NCI-H187 treated with DMSO at 0.1 percent for 48 hours (cell line): ENCODE measurements around the gene ADK.
"Not testable (repeated sequence)": the region's sequence is repeated elsewhere in the genome, so short reads cannot be mapped to it uniquely, and the experiment has no call there.

Experiments
- DNase-seq: peaks from one replicate; lab custom pipeline; 2025; lab: John Stamatoyannopoulos, UW

Gene ADK

GRCh38 chr10:74557098-74557497 lies 406.1 kb downstream of the ADK start:
- no peak for DNase-seq

- no peak for DNase-seq
These were observed 407.4 kb downstream of the ADK start for GRCh38 chr10:74558403-74558802.

DNA sequence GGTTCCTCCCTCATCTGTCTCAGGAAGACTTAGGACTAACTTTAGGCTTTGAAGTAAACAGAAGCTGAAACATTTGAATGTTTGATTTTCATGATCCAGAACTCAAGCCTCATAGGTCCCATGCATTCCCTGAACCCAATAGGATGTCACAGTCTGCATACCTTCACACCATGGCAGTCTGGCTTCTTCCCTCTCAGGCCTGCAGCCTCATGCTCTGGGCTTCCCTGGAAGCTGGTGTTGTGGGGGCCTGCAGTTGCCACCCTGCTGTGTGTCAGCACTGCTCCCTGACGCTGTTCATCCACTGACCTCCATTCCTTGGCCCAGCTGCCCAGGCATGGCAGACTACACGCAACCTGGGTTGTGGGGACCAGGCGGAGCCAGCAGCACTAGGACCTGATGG lies 407.9 kb downstream of the ADK start:
- no peak for DNase-seq

- DNase-seq = not testable (repeated sequence)
These were observed 417.9 kb downstream of the ADK start for GRCh38 chr10:74568896-74569295.

DNA sequence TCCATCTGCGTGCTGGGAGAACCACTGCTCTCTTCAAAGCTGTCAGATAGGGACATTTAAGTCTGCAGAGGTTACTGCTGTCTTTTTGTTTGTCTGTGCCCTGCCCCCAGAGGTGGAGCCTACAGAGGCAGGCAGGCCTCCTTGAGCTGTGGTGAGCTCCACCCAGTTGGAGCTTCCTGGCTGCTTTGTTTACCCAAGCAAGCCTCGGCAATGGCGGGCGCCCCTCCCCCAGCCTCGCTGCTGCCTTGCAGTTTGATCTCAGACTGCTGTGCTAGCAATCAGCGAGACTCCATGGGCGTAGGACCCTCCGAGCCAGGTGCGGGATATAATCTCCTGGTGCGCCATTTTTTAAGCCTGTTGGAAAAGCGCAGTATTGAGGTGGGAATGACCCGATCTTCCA lies 422.5 kb downstream of the ADK start:
- not testable (repeated sequence) for DNase-seq

GRCh38 chr10:74575191-74575720 lies 424.2 kb downstream of the ADK start:
- DNase-seq = no peak

GRCh38 chr10:74575912-74576311 lies 424.9 kb downstream of the ADK start:
- no peak for DNase-seq

- DNase-seq = no peak
These were observed 425.6 kb downstream of the ADK start for GRCh38 chr10:74576586-74576985.

GRCh38 chr10:74580438-74580837 lies 429.4 kb downstream of the ADK start:
- DNase-seq = not testable (repeated sequence)

DNA sequence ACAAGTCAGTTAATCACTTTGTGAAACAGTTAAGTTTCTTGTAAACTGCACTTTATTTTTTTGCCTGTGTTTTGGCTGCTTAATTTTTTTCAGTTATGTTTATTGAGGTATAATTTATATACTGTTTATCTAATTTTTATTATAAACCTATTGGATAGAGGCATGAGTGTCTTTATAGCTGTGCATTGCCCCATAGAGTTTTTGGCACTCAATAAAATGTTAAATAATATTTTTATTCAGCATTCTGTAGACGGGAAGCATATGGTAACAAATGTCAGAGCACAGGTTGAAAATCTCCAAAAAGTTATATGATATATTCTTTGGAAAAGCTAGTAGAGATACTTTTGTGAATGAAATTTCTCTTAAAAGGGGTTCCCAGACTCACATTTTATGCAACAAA lies 431.5 kb downstream of the ADK start:
- no peak for DNase-seq

DNA sequence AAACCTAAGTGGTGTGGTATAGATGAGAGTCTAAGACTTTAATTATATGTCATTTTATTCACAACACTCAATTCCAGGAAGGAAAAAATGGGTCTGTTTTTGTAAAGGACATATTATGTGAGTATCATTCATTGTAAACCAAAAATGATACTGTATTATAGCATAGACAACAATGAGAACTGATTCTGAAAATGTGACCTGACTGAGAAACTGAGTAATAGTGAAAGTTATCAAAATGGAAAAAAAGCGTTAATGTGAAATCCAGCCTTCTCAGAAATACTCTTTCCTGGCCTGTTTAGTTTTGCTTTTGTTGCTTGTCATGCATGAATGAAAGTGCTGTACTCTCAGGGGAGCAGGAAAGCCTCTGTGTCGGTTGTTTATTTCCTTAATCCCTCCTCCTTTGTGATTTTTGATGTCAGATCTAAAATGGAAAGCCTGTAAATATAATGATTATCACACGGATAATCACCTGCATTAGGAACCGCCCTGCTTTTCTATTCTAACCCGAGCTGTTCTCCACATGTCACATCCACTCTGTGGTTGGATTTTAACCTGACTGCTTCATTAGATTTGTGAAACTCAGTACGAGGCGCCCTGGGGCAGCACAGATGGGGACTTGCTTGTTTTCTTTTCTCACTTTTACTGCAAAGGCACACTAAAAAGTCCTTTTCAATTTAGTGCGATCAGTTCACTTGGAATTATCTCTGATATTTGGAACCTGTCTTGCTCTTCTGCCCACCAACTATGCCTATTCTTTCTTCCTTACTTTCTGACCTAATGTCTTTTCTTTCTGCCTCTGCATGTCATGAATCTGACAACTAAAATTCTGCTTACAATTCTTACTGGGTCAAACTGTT lies 434.4 kb downstream of the ADK start:
- DNase-seq = peak; percentile 51

GRCh38 chr10:74586088-74586585 lies 435.1 kb downstream of the ADK start:
- no peak for DNase-seq

DNA sequence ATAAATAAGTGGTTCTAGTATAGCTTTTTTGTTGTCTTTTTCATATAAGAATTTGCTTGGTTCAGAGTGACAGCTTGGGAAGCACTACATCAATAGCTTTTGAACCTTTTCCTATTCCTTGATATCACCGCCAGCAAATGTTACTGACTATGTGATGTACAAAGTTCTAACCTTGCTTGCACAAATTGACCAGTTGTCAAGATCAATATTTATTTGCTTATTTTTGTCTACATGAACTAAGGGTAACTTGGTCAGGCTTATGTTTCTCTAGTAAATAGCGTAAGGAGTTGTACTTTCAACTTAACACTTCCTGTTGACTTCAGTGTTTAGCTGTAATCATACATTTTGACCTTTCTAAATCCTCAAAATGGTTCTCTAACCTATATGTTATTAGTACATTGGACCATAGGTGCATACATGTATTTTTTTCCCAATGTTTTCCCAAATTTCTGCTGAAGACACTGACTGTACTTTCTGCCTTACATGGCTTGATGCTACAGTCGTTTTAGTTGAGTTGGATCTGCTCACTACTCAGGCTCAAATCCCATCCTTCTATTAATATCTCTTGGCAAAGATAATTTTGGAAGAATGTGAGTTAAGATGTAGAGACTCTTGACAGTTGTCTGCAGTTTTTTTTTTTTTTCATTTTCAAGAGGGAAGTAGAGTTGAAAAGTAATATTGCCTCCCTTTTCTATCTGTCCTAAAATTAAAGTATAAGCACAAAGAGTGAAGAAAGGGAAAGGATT lies 436.3 kb downstream of the ADK start:
- DNase-seq = no peak

DNA sequence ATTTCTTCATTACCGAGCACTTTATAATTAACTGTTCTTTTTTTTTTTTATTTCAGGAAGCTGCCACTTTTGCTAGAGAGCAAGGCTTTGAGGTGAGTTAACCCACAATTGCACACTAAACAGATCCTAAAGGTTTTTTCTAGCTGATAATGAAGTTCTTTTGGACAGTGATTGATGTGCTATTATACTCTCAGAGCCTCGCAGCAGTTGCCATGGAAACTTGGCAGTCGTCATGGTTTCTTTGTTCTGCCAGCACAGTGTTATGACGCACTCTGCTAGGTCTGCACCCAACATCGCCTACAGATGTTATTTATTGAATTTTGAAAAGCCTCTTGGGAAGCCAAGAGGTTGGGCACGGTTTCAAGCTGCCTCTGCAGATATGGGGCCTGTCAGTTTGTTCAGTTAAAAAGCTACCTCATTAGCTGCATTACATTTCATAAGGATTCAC lies 438.2 kb downstream of the ADK start:
- DNase-seq = peak; percentile 82

DNA sequence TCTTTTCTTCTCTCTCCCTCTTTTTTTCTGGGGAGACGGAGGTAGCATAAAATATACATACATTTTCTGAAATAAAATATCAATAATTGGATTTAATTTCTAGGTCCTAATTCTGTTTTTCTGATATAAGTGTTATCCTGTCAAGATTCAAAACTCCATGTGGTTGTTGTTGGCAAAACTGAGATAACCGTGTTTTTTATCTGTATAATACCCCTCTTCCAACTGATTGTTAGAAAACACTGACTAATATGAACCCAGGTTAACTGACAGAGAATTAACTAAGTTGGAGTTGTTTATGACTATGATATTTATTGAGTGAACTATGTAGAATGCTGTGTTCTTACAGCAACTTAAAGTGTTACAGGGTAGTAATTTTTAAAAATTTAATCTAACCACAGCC lies 438.8 kb downstream of the ADK start:
- no peak for DNase-seq

GRCh38 chr10:74593470-74593869 lies 442.4 kb downstream of the ADK start:
- DNase-seq = no peak

- DNase-seq = no peak
These were observed 445.7 kb downstream of the ADK start for GRCh38 chr10:74596713-74597112.

- DNase-seq = no peak
These were observed 448.0 kb downstream of the ADK start for GRCh38 chr10:74598891-74599566.

- DNase-seq = no peak
These were observed 448.7 kb downstream of the ADK start for GRCh38 chr10:74599672-74600071.

DNA sequence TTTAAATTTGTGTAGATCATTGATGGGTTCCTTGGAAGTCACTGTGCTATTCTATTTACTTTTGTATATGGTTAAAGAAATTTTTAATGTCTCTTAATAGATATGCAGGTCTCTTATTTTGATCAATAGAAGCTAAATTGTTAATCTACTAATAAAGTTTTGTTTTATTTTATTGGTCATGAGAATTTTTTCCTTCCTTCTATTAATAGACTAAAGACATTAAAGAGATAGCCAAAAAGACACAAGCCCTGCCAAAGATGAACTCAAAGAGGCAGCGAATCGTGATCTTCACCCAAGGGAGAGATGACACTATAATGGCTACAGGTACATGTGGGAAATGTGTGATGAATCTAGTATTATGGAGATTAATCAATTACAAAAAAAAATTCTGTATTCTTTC lies 449.1 kb downstream of the ADK start:
- no peak for DNase-seq

GRCh38 chr10:74602576-74602975 lies 451.6 kb downstream of the ADK start:
- no peak for DNase-seq

DNA sequence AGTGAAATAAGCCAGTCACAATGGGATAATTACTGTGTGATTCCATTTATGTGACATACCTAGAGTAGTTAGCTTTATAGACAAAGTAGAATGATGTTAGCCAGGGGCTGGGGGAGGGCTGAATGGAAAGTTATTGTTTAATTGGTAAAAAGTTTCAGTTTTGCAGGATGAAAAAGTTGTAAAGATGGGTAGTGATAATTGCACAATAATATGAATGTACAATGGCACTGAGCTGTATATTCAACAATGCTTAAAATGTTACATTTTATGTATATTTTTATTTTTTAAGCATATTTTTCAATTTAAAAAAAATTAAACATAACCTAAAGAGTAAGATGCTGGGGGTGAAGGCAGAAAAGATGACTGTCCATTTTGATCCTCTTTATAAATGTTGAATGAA lies 459.3 kb downstream of the ADK start:
- DNase-seq = no peak
